ENCODE measurements around the gene PLCL1.

GRCh38 chr2:197793456-197793855 is 10.9 kb upstream of the PLCL1 start:
- TF ChIP-seq ZNF121 (CRISPR knock-in tag; IDR thresholded peaks at IDR 0.05) (no peak), CTCF (IDR thresholded peaks at IDR 0.05) (no peak), MAX (CRISPR knock-in tag; IDR thresholded peaks at IDR 0.05) (no peak), PRDM15 (CRISPR knock-in tag; IDR thresholded peaks at IDR 0.05) (no peak), ZSCAN18 (CRISPR knock-in tag; IDR thresholded peaks at IDR 0.05) (no peak), RELA (CRISPR knock-in tag; IDR thresholded peaks at IDR 0.05; ENCODE audit: borderline replicate concordance) (no peak), IRF2 (CRISPR knock-in tag; IDR thresholded peaks at IDR 0.05; ENCODE audit: borderline replicate concordance, low read depth) (no peak), MXD4 (CRISPR knock-in tag; IDR thresholded peaks at IDR 0.05; ENCODE audit: borderline replicate concordance) (no peak)

All from WTC11 (cell line).